C4-2B (cell line): ENCODE results near the gene C16orf78.

Experiments used
- H3K27ac ChIP-seq: fragments of 450-650 bp; 2 replicates; pipeline ENCODE4 v1.5.1; 2017
- CTCF ChIP-seq: fragments of 450-650 bp; conservative IDR thresholded peaks from 2 replicates; pipeline ENCODE4 v1.5.1; 2017; ENCODE audit warnings: mild to moderate bottlenecking
- ZFX ChIP-seq: fragments of 450-650 bp; IDR thresholded peaks from 2 replicates; pipeline ENCODE4 v1.6.1; 2017

C16orf78 gene

GRCh38 chr16:49376206-49376605, 2.6 kb downstream of the C16orf78 start:
- TF ChIP-seq CTCF (no peak), ZFX (no peak)
- no peak overlapping the region for H3K27ac ChIP-seq

- H3K27ac ChIP-seq, result no peak overlapping the region
- TF ChIP-seq ZFX, result no peak
- TF ChIP-seq CTCF, result no peak
Observed at GRCh38 chr16:49377196-49377755, 3.7 kb downstream of the C16orf78 start.

- no peak for TF ChIP-seq CTCF
- TF ChIP-seq ZFX, result no peak
- H3K27ac ChIP-seq, result no peak overlapping the region
Observed at GRCh38 chr16:49378238-49378637, 4.6 kb downstream of the C16orf78 start.

GRCh38 chr16:49378816-49379215, 5.2 kb downstream of the C16orf78 start:
- H3K27ac ChIP-seq, result no peak overlapping the region
- no peak for TF ChIP-seq CTCF
- no peak for TF ChIP-seq ZFX

- TF ChIP-seq CTCF (peak; percentile 36), ZFX (no peak)
- no peak overlapping the region for H3K27ac ChIP-seq
Observed at GRCh38 chr16:49382916-49383315, 9.3 kb downstream of the C16orf78 start.

GRCh38 chr16:49395021-49395420, 21.4 kb downstream of the C16orf78 start:
- TF ChIP-seq ZFX (no peak), CTCF (no peak)
- no peak overlapping the region for H3K27ac ChIP-seq

GRCh38 chr16:49396206-49396720, 22.7 kb downstream of the C16orf78 start:
- no peak overlapping the region for H3K27ac ChIP-seq
- TF ChIP-seq ZFX (no peak), CTCF (no peak)
